OCI-LY7 (cell line): Measurements from ENCODE around the gene ZNF512. TPM values are rescaled to one million over a fixed set of nuclear protein-coding genes. Genes with fewer than 3 reads are reported as not detected.

ENCODE experiments used
- BruUV-seq: library from RNA; stranded (reverse); fragments of 400-500 nt; replicated peaks from 2 replicates; lab custom pipeline; 2021; lab: Mats Ljungman, UMichigan
- CTCF ChIA-PET: fragments of 300-600 bp; sonication (Branson Sonifier 250); formaldehyde crosslinking; loops from one replicate; lab custom pipeline; 2022; ENCODE audit warnings: antibody characterized with exemption; ENCODE audit not compliant: unreplicated experiment; lab: Charles Lee
- POLR2A ChIA-PET: fragments of 300-600 bp; sonication (Branson Sonifier 250); formaldehyde crosslinking; loops from one replicate; lab custom pipeline; 2022; ENCODE audit warnings: antibody characterized with exemption; lab: Charles Lee
- DNase-seq: peaks from one replicate; pipeline ENCODE4 v3.0.0-alpha.2; 2015; ENCODE audit warnings: low spot score
- H2AFZ ChIP-seq: fragments of 200-600 bp; sonication (generic), shearing (Covaris generic); 2 replicates; pipeline ENCODE4 v1.6.1; 2014; ENCODE audit warnings: mild to moderate bottlenecking, antibody characterized with exemption, low read length, moderate library complexity
- H3K27ac ChIP-seq: fragments of 200-600 bp; sonication (generic); 2 replicates; pipeline ENCODE4 v1.5.1; 2014; ENCODE audit warnings: mixed run types, low read depth, mild to moderate bottlenecking, moderate library complexity, low read length, inconsistent platforms; ENCODE audit not compliant: poor library complexity, severe bottlenecking
- H3K36me3 ChIP-seq: fragments of 200-600 bp; sonication (generic); 2 replicates; pipeline ENCODE4 v1.6.1; 2014; ENCODE audit warnings: mild to moderate bottlenecking, antibody characterized with exemption, low read length, moderate library complexity, mixed read lengths; ENCODE audit not compliant: insufficient read depth
- H3K4me1 ChIP-seq: fragments of 200-600 bp; sonication (generic); 2 replicates; pipeline ENCODE4 v1.5.1; 2014; ENCODE audit warnings: mild to moderate bottlenecking, low read length; ENCODE audit not compliant: insufficient read depth, poor library complexity, severe bottlenecking
- H3K4me2 ChIP-seq: fragments of 200-600 bp; sonication (generic); 2 replicates; pipeline ENCODE4 v1.6.1; 2014; ENCODE audit warnings: mild to moderate bottlenecking, low read length
- H3K4me3 ChIP-seq: fragments of 200-600 bp; sonication (generic); 2 replicates; pipeline ENCODE4 v1.5.1; 2014; ENCODE audit warnings: mild to moderate bottlenecking, low read depth, low read length; ENCODE audit not compliant: poor library complexity, severe bottlenecking
- H3K79me2 ChIP-seq: fragments of 200-600 bp; sonication (generic); 2 replicates; pipeline ENCODE4 v1.6.1; 2016; ENCODE audit warnings: low read depth, mild to moderate bottlenecking, low read length, moderate library complexity, mixed read lengths; ENCODE audit not compliant: insufficient read depth
- H3K9me2 ChIP-seq: fragments of 200-600 bp; sonication (generic); 2 replicates; pipeline ENCODE4 v1.6.1; 2016; ENCODE audit warnings: mild to moderate bottlenecking, low read length, mixed read lengths; ENCODE audit not compliant: insufficient read depth
- H3K9me3 ChIP-seq: fragments of 200-600 bp; sonication (generic); 2 replicates; pipeline ENCODE4 v1.6.1; 2014; ENCODE audit warnings: mild to moderate bottlenecking, mixed run types, low read length, mixed read lengths
- H4K20me1 ChIP-seq: fragments of 200-600 bp; sonication (generic); 2 replicates; pipeline ENCODE4 v1.6.1; 2014; ENCODE audit warnings: mild to moderate bottlenecking, antibody characterized with exemption, low read length, moderate library complexity, mixed read lengths; ENCODE audit not compliant: insufficient read depth
- EZH2phosphoT487 ChIP-seq: fragments of 200-600 bp; sonication (generic); IDR thresholded peaks from 2 replicates; pipeline ENCODE4 v1.6.1; 2018; ENCODE audit warnings: low read depth, borderline replicate concordance, mild to moderate bottlenecking, mixed run types, antibody characterized with exemption, low read length, moderate library complexity, mixed read lengths
- intact Hi-C: fragments of 100-400 bp; cut with micrococcal nuclease; formaldehyde crosslinking; loops from one replicate; pipeline ENCODE4 v1.10.0; 2022; ENCODE audit not compliant: unreplicated experiment
- total RNA-seq, 2 experiments: library from RNA; depleted of rRNA in 1 of 2; stranded (reverse); fragments of >200 nt in 1 of 2; shearing (Covaris generic) in 1 of 2; gene quantifications; 2 replicates each; pipeline ENCODE4 v1.2.3, GENCODE V29; 2014 to 2022
- TF ChIP-seq, protein P1 (sequence below): fragments of 200-600 bp; sonication (generic); conservative IDR thresholded peaks from 2 replicates; pipeline ENCODE4 v1.5.1; 2014; ENCODE audit warnings: mild to moderate bottlenecking, antibody characterized with exemption, low read length, moderate library complexity, mixed read lengths

The ZNF512 gene
- total RNA-seq, 2 experiments from 2014 or later, result 40.7 to 57.8 TPM

DNA sequence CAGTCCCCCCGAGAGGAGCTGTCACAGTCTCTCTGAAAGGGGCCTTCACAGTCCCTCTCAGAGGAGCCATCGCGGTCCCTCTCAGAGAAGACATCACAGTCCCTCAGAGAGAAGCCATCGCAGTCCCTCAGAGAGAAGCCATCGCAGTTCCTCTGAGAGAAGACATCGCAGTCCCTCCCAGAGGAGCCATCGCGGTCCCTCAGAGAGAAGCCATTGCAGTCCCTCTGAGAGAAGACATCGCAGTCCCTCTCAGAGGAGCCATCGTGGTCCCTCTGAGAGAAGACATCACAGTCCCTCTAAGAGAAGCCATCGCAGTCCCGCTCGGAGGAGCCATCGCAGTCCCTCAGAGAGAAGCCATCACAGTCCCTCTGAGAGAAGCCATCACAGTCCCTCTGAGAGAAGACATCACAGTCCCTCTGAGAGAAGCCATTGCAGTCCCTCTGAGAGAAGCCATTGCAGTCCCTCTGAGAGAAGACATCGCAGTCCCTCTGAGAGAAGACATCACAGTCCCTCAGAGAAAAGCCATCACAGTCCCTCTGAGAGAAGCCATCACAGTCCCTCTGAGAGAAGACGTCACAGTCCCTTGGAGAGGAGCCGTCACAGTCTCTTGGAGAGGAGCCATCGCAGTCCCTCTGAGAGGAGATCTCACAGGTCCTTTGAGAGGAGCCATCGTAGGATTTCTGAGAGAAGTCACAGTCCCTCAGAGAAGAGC, 1.3 kb upstream of the ZNF512 start:
- Histone ChIP-seq H3K36me3 (peaks cover 3% of the 10 kb centered on the region; the same call in 1 of the 2 replicates), H3K27ac (no peak overlapping the region), H3K4me3 (no peak overlapping the region), H2AFZ (peak overlapping the region; percentile 99; the same call in 1 of the 2 replicates), H3K4me1 (peaks cover 29% of the 10 kb centered on the region), H3K4me2 (no peak overlapping the region), H4K20me1 (0 out of 2 replicates have a peak, but pooled peaks cover 6% of the 10 kb centered on the region), H3K9me2 (no peaks in the 10 kb centered on the region), H3K9me3 (no peaks in the 10 kb centered on the region), H3K79me2 (peaks cover 35% of the 10 kb centered on the region)
- ChIA-PET POLR2A (no interaction called here), CTCF (no interaction called here)
- DNase-seq, result no peak
- intact Hi-C loops, result loop anchor here (2.0 to 5.0 kb wide), 2 partner anchors 46 to 173 kb away; partner anchors contain the start of genes CCDC121, GPN1 and PPM1G
- TF ChIP-seq, protein P1, sequence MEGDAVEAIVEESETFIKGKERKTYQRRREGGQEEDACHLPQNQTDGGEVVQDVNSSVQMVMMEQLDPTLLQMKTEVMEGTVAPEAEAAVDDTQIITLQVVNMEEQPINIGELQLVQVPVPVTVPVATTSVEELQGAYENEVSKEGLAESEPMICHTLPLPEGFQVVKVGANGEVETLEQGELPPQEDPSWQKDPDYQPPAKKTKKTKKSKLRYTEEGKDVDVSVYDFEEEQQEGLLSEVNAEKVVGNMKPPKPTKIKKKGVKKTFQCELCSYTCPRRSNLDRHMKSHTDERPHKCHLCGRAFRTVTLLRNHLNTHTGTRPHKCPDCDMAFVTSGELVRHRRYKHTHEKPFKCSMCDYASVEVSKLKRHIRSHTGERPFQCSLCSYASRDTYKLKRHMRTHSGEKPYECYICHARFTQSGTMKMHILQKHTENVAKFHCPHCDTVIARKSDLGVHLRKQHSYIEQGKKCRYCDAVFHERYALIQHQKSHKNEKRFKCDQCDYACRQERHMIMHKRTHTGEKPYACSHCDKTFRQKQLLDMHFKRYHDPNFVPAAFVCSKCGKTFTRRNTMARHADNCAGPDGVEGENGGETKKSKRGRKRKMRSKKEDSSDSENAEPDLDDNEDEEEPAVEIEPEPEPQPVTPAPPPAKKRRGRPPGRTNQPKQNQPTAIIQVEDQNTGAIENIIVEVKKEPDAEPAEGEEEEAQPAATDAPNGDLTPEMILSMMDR, result no peak
- no peak for TF ChIP-seq EZH2phosphoT487
- BruUV-seq, result no TSS peak

DNA sequence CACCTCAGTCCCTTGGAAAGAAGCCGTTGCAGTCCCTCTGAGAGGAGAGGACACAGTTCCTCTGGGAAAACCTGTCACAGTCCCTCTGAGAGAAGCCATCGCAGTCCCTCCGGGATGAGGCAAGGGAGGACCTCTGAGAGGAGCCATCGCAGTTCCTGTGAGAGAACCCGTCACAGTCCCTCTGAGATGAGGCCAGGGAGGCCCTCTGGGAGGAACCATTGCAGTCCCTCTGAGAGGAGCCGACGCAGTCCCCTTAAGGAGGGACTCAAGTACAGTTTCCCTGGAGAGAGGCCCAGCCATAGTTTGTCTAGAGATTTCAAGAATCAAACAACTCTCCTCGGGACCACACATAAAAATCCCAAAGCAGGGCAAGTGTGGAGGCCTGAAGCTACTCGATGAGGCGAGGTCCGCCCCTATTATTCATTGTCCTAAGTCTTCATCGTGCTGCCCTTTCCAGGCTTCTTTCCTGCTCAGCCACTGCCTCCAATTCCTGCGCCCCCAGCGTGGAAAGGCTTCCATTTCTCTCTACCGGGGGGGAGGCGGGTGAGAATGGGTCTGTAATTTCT, 630 bp upstream of the ZNF512 start:
- Histone ChIP-seq H3K9me2 (no peaks in the 10 kb centered on the region), H3K36me3 (peaks cover 9% of the 10 kb centered on the region; the same call in 1 of the 2 replicates), H2AFZ (peak overlapping the region; percentile 99), H3K9me3 (no peaks in the 10 kb centered on the region), H4K20me1 (0 out of 2 replicates have a peak, but pooled peaks cover 6% of the 10 kb centered on the region), H3K4me3 (peak overlapping the region; percentile 87), H3K79me2 (peaks cover 42% of the 10 kb centered on the region), H3K4me2 (peak overlapping the region; percentile 78), H3K27ac (peak overlapping the region; percentile 54), H3K4me1 (peaks cover 29% of the 10 kb centered on the region)
- ChIA-PET CTCF (no interaction called here), POLR2A (interaction anchor here (0.8 to 1.1 kb wide), 2 partner anchors 8 to 45 kb away, joined by 3 to 4 read pairs; no protein-coding TSS in a partner anchor)
- TSS peak; percentile 86 for BruUV-seq
- intact Hi-C loops, result loop anchor here (2.0 to 5.0 kb wide), 2 partner anchors 45 to 173 kb away; partner anchors contain the start of genes CCDC121, GPN1 and PPM1G
- DNase-seq, result peak; percentile 4
- TF ChIP-seq, protein P1, result no peak
- TF ChIP-seq EZH2phosphoT487, result no peak
